GM18505 (cell line): ENCODE results near the gene ARHGAP28.

Experiments used
- ATAC-seq: cut with Tn5 transposase; IDR thresholded peaks from one replicate; pipeline ENCODE4 v1.9.1; 2021; ENCODE audit not compliant: unreplicated experiment
- POLR2A ChIP-seq: IDR thresholded peaks from 4 replicates; pipeline ENCODE4 v1.6.1; 2011; ENCODE audit warnings: borderline replicate concordance; ENCODE audit not compliant: insufficient read depth, insufficient read length; ENCODE audit errors: extremely low read depth

ARHGAP28 gene

DNA sequence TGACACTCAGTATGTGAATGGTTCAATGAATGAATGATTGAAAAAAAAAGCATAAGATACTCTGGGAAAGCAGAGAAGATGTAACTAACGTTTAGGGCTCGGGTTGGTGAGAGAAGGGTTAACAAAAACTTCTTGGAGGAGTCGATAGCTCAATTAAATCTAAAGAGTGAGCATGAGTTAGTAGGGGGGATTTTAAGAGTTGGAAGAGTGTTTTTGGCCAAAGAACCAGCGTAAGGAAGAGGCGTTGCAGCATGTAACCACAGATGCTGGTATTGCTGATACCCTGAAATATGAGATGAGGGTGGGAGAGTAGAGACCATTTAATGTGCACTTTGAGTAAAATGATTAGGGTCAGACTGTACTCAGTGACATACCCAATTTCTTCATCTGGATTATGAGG is 14.5 kb downstream of the ARHGAP28 start:
- TF ChIP-seq POLR2A, result no peak
- ATAC-seq, result no peak

DNA sequence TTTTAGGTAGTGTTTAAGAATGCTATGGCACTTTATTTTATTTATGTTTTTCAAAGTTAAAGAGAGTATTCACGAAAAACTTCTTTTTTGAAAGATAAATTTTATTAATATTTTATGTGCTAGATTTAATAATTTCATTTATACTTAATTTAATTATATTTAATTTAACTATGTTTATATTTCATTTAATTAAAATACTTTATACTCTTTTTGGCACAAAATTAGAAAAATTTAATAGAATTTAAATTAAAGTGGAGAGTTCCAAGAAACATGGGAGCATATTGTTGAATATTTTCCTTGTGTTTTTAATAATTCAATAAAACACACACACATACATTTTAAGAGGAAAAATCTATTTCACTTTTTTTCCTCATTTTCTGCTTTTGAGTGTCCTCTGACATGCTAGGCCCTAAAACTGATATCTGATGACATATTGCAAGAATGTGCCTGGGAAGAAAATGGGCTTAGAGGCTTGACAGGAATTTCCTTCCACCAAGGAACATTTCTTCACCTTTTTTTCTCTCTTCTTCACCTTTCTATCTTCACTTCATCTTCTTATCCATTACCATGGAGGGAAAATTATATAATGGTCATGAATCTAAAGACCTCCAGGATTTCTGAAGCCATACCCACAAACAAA is 15.4 kb downstream of the ARHGAP28 start:
- ATAC-seq, result no peak
- no peak for TF ChIP-seq POLR2A

GRCh38 chr18:6745504-6746031 is 16.1 kb downstream of the ARHGAP28 start:
- no peak for TF ChIP-seq POLR2A
- no peak for ATAC-seq

DNA sequence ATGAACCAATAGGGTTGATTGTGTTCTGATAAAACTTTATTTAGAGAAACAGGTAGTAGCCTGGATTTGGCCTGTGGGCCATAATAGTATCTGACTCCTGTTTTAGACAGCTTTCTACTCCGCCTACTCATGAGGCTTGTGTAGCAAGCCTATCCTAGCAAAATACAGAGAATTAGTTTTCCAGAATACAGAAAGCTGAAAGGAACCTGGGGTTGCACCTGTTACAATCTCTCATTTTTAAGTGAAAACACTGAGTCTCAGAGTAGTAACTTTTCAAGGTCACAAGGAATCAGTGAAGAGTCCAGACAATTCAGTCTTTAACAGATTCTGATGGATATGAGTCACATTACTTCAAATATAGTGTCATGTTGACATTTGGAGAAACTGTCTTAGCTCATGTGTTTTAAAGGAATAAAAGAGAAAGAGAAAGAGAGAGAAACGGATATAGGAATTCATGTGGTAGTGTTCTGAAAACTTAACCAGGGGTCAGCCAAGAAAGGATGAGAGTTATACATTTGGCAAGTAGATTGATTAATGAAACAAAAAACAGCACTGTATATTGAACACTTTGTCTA is 17.0 kb downstream of the ARHGAP28 start:
- TF ChIP-seq POLR2A, result no peak
- no peak for ATAC-seq

DNA sequence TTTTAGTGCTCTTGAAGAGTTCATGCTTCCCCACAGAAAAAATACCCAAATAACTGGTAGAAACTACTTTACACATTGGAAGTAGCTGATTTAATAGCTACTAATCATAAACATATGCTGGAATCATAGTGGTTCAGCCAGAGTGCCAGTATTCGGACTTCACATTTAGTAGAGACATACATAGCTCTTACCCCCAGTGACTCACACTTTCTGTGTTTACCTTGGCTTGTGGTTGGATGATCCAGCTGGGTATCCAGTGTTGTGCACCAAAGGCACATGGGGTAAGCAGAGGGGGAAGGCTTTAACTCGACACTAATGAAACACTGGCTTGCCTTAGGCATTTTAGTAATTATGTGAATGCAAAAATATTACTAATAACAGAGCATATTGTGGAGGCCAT is 18.1 kb downstream of the ARHGAP28 start:
- no peak for TF ChIP-seq POLR2A
- no peak for ATAC-seq

DNA sequence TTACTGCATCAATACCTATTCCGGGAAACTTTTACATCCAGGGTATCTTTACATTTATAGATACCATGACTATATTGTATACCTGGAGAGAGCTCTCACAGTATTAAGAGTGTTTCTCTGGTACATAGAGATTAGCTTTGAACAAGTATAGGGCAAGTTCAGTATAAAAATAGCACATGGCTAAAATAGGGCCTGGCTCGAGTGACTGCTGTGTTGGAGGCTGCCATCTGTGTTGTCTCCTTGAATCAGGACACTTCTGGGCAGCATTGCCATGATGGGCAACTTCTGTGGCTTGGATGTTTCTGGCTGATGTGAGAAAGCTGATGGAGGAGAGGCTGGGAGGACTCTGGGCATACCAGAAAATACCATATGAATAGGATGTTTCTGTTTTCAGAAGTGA is 18.7 kb downstream of the ARHGAP28 start:
- TF ChIP-seq POLR2A, result no peak
- ATAC-seq, result no peak

DNA sequence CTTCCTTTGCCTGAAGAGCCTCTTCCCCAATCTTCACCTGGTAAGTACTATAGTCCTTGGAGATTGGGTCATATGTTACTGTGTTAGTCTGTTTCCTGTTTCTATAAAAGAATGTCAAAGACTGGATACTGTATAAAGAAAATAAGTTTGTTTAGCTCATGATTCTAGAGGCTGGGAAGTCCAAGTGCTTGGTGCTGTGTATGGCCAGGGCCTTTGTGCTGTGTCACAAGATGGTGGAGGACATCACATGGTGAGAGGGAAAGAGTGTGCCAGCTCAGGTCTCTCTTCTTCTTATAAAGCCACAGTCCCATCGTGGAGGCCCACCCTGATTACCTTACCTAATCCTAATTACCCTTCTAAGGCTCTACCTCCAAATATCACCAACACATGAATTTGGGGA is 20.9 kb downstream of the ARHGAP28 start:
- no peak for ATAC-seq

DNA sequence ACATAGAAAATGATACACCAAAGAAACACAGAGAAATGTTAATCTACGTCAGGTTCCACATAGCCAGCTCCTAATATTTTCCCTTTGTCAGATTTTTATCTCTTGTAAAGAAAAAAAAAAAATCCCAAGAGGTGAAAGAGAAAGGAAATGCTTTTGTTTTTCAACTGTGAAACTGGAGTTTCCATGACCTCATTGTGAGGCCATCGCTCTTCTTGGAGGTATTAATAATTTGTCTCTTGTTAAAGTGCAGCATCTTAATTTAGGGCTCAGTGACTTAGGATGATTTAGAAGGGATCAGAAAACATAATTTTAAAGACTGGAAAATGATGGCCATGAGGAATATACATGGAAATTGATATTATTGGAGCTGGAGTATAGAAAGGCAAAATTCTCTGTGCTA is 21.7 kb downstream of the ARHGAP28 start:
- TF ChIP-seq POLR2A, result no peak
- ATAC-seq, result no peak

More for the DNA sequence above, 20.9 kb downstream of the ARHGAP28 start:
- no peak for TF ChIP-seq POLR2A

- no peak for TF ChIP-seq POLR2A
- ATAC-seq, result no peak
Measured at GRCh38 chr18:6752202-6752860, 22.8 kb downstream of the ARHGAP28 start.

DNA sequence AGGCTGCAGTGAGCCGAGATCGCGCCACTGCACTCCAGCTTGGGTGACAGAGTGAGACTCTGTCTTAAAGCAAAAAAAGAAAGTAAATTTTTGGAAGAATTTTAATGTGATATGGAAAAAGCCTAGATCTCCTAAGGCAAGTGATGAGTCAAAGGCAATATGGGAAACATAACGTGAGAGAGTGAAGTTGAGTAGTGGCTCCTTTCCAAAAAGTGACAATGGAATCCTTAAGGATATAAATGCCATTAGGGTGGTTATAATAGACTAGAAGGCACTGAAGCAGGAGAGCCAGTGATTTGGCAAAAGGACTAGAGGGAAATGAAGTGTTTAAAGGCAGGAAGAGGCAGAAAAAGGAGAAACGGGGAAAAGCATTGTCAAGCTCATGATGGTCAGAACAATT is 25.6 kb downstream of the ARHGAP28 start:
- no peak for TF ChIP-seq POLR2A
- ATAC-seq, result no peak

DNA sequence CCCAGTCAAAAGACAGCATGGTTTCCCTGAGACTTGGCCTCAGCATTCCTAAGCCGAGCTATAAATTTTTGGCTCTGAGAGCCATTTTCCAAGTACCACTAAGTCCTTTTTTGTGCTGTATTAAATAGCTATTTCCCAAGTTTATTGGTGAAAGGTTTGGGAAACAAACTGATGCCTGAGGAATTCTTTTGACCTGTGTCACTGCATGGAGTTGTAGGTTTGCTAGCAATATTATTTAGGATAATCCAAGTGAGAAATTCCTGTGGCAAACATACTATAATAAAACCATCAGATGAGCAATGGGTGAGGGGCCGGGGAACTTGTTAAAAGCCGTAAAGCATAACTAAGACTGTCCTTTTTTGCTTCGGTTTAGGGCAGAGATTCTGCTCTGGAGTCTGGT is 28.4 kb downstream of the ARHGAP28 start:
- no peak for ATAC-seq
- no peak for TF ChIP-seq POLR2A

GRCh38 chr18:6759579-6759978 is 30.1 kb downstream of the ARHGAP28 start:
- TF ChIP-seq POLR2A, result no peak

DNA sequence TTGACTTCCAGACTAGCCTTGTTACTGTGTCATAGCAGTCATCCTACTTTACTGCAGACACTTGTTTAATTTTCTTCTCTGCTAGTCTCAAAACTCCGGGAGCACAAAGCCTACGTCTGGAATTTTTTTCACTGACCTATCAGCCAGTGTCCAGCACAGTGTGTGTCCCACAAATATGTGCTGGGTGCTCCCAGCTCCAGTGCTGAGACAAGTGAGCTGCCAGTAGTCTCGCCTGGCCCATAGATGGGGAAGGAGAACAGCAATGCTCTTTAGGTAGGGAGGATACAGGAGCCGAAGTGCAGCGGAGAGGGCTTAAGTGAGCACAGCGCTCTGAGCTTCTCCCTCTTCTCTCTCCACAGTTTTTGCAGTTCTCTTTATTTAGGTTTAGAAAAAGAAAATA is 34.0 kb downstream of the ARHGAP28 start:
- TF ChIP-seq POLR2A, result no peak
- no peak for ATAC-seq

More at GRCh38 chr18:6759579-6759978, 30.1 kb downstream of the ARHGAP28 start:
- no peak for ATAC-seq

DNA sequence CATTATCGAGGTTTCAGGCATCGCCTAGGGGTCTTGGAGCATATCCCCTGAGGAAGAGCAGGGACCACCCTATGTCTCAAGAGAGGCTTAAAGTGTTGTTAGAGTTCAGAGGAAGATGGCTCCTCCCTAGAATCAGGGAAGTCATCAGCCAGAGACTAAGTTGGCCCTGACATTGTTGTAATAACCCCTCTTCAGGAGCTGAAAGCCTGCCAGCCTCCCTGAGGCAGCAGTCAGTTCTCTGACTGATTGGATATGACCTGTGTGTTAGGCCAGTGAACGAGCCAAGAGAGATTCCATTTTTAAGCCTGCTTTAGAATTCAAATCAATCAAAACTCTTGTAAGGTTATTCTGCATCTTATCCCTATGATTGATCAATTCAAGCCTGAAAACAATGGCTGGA is 34.9 kb downstream of the ARHGAP28 start:
- no peak for TF ChIP-seq POLR2A
- no peak for ATAC-seq

DNA sequence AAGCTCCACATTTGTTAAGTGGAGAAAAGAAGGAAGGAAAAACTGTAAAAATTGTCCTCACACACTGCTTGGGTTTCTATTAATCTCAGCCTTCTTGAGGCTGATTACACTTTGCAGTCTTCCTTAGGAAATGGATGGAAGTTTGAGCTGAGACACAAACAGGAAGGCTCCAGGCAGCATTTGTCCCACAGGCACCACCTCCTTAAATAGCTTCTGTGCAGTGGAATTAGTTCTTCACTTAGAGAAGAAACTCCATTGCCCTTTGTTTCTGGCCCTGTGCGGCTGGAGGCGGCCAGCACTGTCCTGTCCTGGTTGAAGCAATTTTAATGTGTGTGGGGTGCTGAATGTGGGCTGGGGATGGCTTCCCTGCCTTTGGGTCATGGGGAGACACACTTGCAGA is 44.3 kb downstream of the ARHGAP28 start:
- no peak for TF ChIP-seq POLR2A
- ATAC-seq, result no peak

DNA sequence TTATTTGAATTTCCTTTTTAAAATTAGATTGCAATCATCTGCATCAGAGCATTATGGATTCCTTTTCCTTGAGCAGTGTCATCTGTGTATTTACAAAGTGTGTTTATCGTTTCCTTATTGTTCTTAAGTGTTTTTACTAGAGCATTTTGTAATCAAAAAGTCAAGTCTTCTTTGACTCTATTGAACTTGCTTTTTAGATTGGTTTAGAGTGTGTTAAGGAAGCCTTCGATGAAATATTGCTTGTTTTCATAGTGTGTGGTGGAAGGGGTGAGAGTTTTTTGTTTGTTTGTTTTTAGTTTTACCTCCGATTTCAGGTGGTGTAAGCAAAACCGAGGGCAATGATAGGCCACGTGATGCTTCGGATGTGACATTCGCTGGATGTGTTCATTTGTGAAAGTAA is 45.7 kb downstream of the ARHGAP28 start:
- no peak for TF ChIP-seq POLR2A
- no peak for ATAC-seq
